T-helper 1 cell treated with Interleukin-12 subunit alpha and Interleukin-12 subunit beta and Interleukin-4 antibody, amounts not matched to agents 30 ng/mL and 1 ng/mL, for 36 hours (primary cell): ENCODE measurements around the gene POMZP3. TPM values are rescaled to one million over a fixed set of nuclear protein-coding genes. Genes with fewer than 3 reads are reported as not detected.
"Not testable (repeated sequence)": the region's sequence is repeated elsewhere in the genome, so short reads cannot be mapped to it uniquely, and the experiment has no call there.

Experiments
- intact Hi-C: fragments of 100-400 bp; cut with micrococcal nuclease; formaldehyde crosslinking; loops from one replicate; pipeline ENCODE4 v1.15.1; 2024
- total RNA-seq: library from RNA; stranded (reverse); gene quantifications from 2 replicates; pipeline ENCODE4 v1.2.3, GENCODE V29; 2022

Gene POMZP3
- 7.7 and 9.6 TPM in 2 replicates for total RNA-seq

DNA sequence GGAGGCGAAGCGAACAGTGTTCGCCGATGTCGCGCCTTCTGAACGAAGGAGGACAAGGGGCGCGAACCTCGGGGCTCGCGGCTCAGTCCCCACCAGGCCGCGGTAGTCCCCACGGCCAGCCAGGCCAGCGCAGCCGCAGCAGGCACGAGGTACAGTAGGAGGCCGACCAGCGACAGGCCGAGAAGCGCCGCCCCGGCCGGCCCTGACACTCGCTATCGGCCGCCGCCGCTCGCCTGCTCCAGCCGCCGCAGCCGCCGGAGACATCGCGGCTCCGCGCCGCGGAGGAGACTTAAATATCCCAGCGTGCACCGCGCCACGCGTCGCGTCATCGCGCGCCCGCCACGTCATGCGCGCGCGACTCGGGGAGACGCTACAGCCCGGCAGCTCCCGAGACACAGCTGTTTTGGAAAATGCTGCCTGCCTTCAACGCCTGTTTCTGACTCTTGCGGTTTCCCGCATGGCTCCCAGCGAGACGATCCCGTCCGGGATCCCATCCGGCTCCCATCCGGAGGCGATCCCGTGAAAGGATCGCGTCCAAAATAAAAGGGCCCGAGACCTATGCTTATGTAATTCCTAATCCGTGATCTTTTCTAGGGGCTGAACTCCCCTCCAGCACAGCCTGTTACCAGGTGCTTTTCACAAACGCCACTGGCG, at the start of gene POMZP3:
TSS of gene POMZP3 (minus strand) at position 291 of the 654 bp plus-strand sequence. CDS start 1,215 bp downstream, outside the sequence.
- intact Hi-C loops = not testable (repeated sequence)

DNA sequence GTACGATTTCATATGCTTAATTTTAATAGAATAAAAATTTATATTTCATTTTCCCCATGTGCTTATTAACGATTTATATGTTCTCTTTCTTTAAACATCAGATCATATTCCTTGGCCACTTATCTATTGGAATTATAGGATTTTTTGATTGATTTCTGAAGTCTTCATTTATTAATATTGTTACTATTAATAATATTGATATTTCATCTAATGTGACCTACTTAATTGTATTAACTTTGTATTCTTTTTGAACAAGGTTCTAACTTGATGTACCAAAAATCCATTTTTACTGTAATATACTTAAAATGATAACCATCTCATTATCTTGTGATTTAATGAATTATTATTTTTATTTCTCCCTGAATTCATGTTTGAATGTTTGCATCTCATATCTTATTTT, 48.7 kb upstream of the POMZP3 start:
- intact Hi-C loops = not testable (repeated sequence)

DNA sequence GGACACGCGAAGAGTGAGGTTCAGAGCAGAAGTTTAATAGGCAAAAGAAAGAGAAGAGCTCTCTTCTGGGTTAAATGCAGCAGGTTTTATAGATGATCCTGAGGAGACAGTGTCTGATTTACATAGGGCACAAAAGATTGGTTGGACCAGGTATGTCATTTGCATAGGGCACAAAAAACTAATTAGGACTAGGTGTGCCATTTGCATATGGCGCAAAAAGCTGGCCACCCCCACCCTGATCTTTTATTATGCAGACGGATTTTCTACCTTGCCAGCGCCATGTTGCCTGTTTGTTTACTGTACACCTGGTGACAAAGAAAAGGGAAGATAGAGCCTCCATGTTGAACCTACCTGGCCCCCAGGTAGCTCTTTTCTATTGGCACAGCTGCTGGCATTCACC, 46.3 kb upstream of the POMZP3 start:
- intact Hi-C loops = not testable (repeated sequence)

DNA sequence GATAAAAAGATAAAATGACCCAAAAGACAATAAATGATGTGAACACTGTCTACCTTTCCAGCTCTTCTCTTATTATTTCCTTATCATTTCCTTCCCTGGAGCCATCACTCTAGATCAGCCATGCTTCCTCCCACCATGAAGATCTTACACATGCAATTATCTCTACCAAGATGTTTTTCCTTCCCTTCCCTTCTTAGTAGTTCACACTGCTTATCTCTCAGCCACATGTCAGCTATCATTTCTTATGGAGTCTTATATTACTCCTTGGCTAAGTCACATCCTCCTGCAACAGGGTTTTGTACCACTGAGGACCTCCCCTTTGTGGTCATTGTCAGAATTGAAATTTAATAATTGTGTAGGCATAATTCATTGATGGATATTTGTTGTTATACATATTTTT, 32.1 kb upstream of the POMZP3 start:
- intact Hi-C loops = not testable (repeated sequence)

DNA sequence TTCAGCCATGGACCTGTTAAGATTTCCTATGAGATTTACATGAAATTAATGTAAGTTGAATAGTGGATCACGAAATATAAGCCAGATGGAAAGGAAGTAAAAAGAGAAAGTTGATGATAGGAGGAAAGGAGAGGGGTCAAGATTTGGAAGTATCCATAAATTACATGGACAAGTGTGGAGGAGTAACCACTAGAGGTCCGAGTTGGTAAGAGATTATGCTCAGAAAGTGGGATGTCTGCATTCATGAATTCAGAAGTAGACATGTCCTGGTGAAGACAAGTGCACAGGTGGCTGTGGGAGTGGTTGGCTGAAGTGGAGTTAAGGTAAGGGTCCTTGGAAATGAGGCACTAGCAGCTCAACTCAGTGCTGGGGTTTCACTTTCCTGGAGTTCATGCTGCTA, 29.3 kb upstream of the POMZP3 start:
- intact Hi-C loops = not testable (repeated sequence)

DNA sequence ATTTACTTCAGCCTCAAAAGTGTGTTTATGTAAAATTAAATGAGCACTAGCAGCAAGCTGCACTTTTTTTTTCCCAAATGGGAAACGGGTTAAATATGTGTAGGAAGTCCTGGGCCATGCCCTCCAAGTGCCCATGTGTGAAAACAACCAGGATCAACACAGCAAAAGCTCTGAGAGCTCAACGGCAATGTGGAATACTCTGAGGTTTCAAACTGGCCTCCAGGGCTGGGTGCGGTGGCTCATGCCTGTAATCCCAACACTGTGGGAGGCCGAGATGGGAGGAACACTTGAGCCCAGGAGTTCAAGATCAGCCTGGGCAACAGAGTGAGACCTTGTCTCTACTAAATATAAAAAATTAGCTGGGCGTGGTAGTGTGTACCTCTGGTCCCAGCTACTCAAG, 15.5 kb upstream of the POMZP3 start:
- intact Hi-C loops = not testable (repeated sequence)

DNA sequence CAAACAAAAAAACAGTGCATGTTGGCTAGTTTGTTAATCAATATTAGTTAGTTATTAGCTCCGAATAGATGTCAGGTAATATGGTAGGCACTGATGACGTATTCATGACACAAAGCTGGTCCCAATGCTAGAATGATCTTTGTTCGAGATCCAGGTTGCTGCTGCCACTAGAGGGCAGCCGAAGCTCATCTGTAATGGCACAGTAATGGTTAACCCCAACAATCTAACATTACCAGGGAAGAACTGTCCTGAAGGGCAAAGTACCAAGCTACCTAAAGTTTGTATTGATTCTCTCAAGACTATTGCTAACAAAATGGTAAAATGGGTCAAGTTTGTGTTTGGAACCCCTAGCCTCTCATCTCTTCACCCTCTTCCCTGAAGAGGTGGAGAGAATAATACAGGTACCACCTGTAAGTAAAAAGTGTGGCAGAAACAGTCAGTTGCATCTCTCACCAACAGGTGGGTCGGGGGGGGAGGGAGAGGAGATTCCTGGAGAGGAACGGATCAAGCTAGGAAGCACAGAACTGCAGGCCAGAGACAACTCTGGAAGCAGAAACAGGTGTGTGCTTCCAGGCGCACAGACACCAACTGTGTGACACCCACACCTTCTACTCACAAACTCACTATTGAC, 10.1 kb upstream of the POMZP3 start:
- intact Hi-C loops = loop anchor here (10.0 kb wide), 1 partner anchor 608 kb away; no protein-coding TSS in a partner anchor

DNA sequence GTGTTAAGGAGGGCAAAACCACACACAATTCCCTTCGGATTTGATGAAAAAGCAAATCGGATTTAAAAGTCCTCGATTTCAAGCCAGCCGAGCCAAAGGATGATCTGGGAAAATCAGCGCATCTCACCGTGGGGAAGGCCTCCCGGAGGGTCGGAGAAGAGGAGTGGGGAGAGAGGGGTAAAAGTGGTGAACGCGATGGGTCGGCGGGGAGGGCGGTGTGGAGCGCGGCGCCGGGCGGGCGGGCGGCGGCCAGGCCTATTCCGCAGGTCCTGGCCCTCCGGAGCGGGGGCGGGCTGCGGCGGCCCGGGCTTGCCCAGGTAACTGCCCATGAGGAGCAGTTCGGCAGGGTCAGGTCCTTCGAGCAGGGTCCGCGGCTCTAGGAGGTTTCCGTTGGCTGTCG, 498 bp downstream of the POMZP3 start:
- intact Hi-C loops = not testable (repeated sequence)

DNA sequence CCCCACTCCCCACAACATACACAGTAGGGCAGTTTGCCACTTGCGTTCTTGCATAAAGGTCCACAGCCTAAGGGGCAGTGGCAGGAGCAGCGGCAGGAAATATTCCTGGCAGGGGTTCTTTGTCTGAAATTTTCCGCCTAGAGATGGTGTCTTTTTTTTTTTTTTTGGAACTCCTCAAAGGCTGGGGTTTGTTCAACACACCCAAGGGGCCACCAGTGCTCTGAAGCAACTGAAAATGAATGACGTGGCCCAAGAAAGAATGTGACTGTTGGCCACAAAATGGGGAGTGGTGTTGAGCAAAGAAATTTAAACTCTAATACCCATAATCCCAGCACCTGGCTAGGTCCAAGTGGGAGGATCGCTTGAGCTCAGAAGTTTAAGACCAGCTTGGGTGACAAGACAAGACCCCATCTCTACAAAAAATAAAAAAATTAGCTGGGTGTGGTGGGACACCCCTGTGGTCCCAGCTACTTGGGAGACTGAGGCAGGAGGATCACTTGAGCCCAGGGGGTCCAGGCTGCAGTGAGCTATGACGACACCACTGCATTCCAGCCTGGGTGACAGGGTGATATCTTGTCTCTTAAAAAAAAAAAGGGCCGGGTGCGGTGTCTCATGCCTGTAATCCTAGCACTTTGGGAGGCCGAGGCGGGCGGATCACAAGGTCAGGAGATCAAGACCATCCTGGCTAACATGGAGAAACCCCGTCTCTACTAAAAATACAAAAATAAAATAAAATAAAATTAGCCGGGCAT, 7.5 kb downstream of the POMZP3 start:
- intact Hi-C loops = not testable (repeated sequence)

DNA sequence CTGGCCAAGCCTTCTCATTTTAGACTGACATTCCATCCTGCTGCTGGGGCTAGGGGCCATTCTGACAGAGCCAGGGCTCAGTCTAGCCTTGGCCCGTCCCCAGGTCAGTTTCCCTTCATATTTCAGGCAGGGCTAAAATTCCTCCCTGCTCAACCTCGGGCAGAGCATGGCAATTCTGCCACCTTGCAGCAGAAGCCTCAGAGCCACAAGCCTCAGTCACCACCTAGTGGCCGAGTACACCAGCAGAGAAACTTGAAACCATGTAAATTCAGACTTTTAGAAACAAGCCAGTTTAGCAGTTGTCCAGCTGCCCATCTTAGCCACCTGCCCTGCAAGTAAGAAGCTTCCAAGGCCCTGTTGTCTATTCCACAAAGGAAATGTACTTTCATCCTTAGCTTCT, 13.3 kb downstream of the POMZP3 start:
- intact Hi-C loops = not testable (repeated sequence)

DNA sequence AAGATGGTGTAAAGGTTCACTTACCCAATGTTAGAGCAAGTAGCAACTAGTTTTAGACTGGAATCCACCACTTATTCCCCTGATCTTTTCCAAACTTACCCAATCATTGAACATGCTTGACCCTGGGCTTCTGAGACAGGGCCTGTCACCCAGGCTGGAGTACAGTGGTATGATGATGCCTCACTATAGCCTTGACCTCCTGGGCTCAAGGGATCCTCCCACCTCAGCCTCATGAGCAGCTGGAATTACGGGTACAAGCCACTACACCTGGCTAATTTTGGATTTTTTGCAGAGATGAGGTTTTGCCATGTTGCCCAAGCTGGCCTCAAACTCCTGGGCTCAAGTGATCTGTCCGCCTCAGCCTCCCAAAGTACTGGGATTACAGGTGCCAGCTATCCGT, 14.8 kb downstream of the POMZP3 start:
- intact Hi-C loops = not testable (repeated sequence)

DNA sequence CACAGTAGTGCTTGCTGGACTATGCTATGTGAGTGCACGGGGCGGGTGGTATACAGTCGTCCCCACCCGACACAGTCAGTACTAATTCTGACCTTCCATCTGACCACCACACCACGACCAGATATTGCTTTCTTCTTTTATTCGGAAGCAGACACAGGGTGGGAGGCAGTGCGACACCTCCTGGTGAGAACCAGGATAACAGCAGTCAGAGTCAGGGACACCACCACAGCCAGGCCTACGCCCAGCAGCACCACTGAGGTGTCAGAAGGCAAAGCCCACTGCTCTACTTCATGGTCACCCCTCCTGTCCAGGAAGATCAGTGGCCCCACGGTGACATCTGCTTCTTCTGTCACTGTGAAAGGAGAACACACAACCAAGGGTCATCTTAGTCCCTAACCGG, 17.2 kb downstream of the POMZP3 start:
- intact Hi-C loops = not testable (repeated sequence)

DNA sequence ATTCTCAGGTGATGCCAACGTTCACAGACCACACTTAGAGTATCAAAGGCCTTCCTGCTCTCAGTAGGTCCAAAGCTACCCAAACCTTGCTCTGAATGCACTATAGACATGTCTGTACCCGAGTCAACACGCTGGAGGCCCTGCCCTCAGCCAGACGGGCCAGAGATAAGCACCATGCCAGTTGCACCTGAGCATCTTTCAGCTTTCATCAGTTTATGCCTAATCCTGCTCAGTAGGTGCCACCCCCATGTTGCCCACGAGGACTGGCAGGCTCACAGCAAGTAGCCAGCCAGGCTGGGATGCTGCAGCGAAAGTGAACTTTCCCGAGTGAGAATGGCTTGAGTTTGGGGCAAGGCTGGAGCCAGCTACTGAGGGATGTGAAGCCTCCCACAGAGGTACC, 18.6 kb downstream of the POMZP3 start:
- intact Hi-C loops = not testable (repeated sequence)

DNA sequence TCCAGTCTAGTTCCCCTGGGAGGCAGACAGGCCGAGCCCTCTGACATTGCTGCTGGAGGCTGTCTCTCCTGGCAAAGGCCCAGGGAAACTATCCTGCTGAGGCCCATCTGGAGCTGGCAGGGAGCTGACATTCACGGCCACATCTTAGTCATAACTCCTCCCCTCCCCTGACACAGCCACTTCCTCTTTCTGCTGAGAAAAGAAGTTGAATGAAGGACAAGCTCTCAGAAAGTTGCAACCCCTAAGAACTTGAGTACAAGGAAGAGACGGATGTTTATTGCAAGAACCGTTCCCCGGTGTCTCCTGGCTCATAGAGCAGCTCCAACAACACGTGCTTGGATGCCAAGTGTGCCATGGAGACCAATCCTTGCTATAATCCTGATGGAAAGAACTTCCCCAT, 21.1 kb downstream of the POMZP3 start:
- intact Hi-C loops = not testable (repeated sequence)

DNA sequence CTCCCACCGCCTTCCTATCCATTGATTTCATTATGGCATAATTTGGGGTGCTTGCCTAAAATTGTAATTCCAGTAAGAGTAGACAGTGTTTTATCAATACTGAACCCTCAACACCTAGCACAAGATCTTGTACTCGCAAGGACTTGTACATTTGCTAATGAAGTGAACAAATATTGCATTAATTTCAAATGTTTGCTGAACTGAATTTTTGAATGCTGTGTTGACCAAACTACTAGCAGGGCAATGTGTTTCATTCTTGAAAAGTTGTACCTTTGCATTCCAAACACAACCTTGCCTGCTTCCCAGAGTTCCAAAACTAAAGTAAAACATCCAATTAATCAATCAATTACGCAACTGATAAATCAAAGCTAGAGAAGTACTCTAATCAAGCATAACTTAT, 26.4 kb downstream of the POMZP3 start:
- intact Hi-C loops = not testable (repeated sequence)

DNA sequence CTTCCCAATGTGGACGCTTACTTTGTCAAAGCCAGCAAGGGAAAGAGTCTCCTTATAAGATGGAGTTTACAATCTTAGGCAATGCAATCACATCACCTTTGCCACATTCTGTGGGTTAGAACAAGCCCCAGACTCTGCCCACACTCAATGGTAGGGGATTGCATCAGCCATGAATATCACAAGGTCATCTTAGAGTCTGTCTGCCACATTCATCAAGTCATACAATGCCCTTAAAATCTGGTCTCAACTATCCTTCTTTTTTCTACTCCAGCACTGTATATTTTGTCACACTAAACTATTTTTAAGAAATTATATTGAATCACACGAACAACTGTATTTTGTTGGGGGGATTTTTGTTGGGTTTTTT, 27.0 kb downstream of the POMZP3 start:
- intact Hi-C loops = not testable (repeated sequence)

DNA sequence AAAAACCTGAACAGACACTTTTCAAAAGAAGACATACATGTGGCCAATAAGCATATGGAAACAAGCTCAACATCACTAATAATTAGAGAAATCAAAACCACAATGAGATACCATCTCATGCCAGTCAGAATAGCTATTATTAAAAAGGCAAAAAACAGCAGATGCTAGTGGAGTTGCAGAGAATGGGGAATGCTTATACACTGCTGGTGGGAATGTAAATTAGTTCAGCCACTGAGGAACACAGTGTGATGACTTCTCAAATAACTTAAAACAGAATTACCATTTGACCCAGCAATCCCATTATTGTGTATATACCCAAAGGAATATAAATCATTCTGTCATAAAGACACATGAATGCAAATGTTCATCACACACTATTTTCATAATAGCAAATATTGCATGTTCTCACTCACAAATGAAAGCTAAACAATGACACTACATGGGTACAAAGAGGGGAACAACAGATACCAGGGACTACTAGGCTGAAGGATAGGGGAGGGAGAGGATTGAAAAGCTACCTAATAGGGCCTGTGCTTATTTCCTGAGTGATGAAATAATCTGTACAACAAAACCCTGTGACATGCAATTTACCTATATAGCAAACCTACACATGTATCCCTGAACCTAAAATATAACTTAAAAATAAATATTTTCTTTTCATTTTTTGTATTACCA, 28.4 kb downstream of the POMZP3 start:
- intact Hi-C loops = not testable (repeated sequence)

DNA sequence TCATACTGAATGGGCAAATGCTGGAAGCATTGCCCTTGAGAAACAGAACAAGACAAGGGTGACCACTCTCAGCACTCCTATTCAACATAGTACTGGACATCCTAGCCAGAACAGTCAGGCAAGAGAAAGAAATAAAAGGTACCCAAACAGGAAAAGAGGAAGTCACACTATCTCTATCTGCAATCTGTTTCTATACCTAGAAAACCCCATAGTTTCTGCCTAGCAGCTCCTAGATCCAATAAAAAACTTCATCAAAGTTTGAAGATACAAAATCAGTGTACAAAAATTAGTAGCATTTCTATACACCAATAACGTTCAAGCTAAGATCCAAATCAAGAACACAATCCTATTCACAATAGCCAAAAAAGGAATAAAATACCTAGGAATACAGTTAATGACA, 29.8 kb downstream of the POMZP3 start:
- intact Hi-C loops = not testable (repeated sequence)

DNA sequence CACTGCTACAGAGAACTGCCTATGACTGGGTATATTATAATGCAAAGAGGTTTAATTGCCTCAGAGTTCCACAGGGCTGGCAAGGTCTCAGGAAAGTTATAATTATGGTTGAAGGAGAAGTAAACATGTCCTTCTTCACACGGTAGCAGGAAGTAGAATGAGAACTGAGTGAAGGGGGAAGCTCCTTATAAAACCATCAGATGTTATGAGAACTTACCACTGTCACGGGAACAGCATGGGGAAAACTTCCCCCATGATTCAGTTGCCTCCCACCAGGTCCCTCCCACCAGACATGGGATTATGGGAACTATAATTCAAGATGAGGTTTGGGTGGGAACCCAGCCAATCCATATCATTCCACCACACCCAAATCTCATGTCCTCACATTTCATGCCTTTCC, 34.4 kb downstream of the POMZP3 start:
- intact Hi-C loops = not testable (repeated sequence)

DNA sequence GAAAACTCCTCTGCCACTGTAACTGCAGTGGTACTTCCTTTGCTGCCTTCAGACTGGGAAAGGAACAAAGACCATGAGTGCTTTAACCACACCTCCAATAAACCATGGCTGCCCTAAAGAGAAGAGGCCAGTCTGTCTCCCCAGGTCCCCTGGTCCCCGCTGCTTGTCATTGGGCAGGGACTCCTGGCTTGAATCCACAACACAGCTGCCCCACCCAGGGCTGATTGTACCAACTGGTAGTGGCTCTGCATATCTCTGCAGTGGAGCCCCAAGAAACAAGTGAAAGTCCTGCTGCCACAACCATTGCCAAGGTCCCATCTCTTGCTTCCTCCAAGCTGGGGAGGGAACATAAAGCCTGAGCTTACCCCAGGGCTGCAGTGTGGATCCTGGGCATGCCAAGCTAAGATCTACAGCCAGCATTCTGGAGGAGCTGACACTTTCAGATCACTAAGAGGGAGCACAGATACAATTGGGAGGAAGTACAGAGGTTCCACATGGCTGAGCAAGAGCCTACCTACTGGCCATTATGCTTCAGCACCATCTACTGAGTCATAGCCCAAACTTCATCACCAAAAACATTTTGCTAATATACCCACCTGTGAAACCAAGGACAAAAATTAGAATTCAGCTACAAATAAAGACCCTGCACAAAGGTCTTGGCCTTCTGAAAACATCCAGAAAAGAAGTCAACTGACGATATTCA, 35.3 kb downstream of the POMZP3 start:
- intact Hi-C loops = not testable (repeated sequence)

DNA sequence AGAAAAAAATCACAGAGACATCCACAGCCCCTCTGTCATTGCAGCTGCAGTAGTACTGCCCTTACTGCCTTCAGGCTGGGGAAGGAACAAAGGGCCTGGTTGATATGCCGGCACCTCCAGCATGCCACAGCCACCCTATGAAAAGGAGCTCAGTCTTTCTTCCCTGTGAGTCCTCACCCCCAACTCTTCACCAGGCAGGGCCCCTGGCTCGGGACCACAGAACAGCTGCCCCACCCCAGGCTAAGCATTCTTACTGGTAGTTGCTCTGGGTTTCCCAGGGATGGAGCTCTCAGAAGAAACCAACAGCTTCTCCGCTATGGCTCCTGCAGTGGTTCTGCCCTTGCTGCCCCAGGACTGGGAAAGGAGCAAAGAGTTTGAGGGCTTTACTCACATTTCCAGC, 36.0 kb downstream of the POMZP3 start:
- intact Hi-C loops = not testable (repeated sequence)
